PC-9 (cell line): ENCODE results near the gene ZNF354C. TPM values are rescaled to one million over a fixed set of nuclear protein-coding genes. Genes with fewer than 3 reads are reported as not detected.

Experiments
- BruUV-seq: library from RNA; stranded (reverse); fragments of 400-500 nt; replicated peaks from 2 replicates; lab custom pipeline; 2021; lab: Mats Ljungman, UMichigan
- CTCF ChIA-PET: fragments of 300-600 bp; sonication (Branson Sonifier 250); formaldehyde crosslinking; loops from one replicate; lab custom pipeline; 2022; ENCODE audit warnings: antibody characterized with exemption; lab: Charles Lee
- POLR2A ChIA-PET: fragments of 300-600 bp; sonication (Branson Sonifier 250); formaldehyde crosslinking; loops from one replicate; lab custom pipeline; 2022; ENCODE audit warnings: antibody characterized with exemption; ENCODE audit not compliant: unreplicated experiment; lab: Charles Lee
- DNase-seq, 2 experiments: peaks; one replicate each; pipeline versions ENCODE4 v3.0.0 to v3.0.0-alpha.2; 2015 to 2022; ENCODE audit warnings: mixed read lengths in 1 of 2
- H2AFZ ChIP-seq: fragments of 200-600 bp; sonication (generic); 2 replicates; pipeline ENCODE4 v1.8.1; 2017; ENCODE audit warnings: antibody characterized with exemption
- H3F3A ChIP-seq: fragments of 200-600 bp; sonication (generic); 2 replicates; pipeline ENCODE4 v1.8.1; 2017; ENCODE audit warnings: antibody characterized with exemption, mild to moderate bottlenecking, low read depth; ENCODE audit not compliant: insufficient read depth
- H3K27ac ChIP-seq: fragments of 200-600 bp; sonication (generic); 2 replicates; pipeline ENCODE4 v1.6.1; 2016; ENCODE audit warnings: mixed run types
- H3K27me3 ChIP-seq: fragments of 200-600 bp; sonication (generic); 2 replicates; pipeline ENCODE4 v1.6.1; 2016; ENCODE audit warnings: low read depth, mixed run types; ENCODE audit not compliant: insufficient read depth
- H3K36me3 ChIP-seq: fragments of 200-600 bp; sonication (generic); 2 replicates; pipeline ENCODE4 v1.6.1; 2016; ENCODE audit warnings: low read depth, mixed run types
- H3K4me1 ChIP-seq: fragments of 200-600 bp; sonication (generic); replicated peaks from 2 replicates; pipeline ENCODE4 v1.6.1; 2016; ENCODE audit warnings: mixed run types; ENCODE audit not compliant: insufficient read depth
- H3K4me2 ChIP-seq: fragments of 200-600 bp; sonication (generic); 2 replicates; pipeline ENCODE4 v1.6.1; 2017; ENCODE audit warnings: mixed run types
- H3K4me3 ChIP-seq: fragments of 200-600 bp; sonication (generic); 2 replicates; pipeline ENCODE4 v1.6.1; 2016; ENCODE audit warnings: mixed run types
- H3K79me2 ChIP-seq: fragments of 200-600 bp; sonication (generic); 2 replicates; pipeline ENCODE4 v1.6.1; 2017; ENCODE audit warnings: low read depth, mixed run types
- H3K9me2 ChIP-seq: fragments of 200-600 bp; sonication (generic); 2 replicates; pipeline ENCODE4 v1.8.1; 2017; ENCODE audit warnings: mild to moderate bottlenecking; ENCODE audit not compliant: insufficient read depth
- H3K9me3 ChIP-seq: fragments of 200-600 bp; sonication (generic); 2 replicates; pipeline ENCODE4 v1.8.1; 2016; ENCODE audit warnings: low read depth; ENCODE audit not compliant: insufficient read depth
- H4K20me1 ChIP-seq: fragments of 200-600 bp; sonication (generic); 2 replicates; pipeline ENCODE4 v1.8.1; 2017; ENCODE audit not compliant: insufficient read depth
- CTCF ChIP-seq: fragments of 200-600 bp; sonication (generic); conservative IDR thresholded peaks from 2 replicates; pipeline ENCODE4 v1.6.1; 2017; ENCODE audit warnings: mixed run types, antibody characterized with exemption, mild to moderate bottlenecking, moderate library complexity
- EZH2 ChIP-seq: fragments of 200-600 bp; sonication (generic); IDR thresholded peaks from 2 replicates; pipeline ENCODE4 v1.8.0; 2017; ENCODE audit warnings: antibody characterized with exemption, low read depth
- intact Hi-C: fragments of 100-400 bp; cut with micrococcal nuclease; formaldehyde crosslinking; loops from one replicate; pipeline ENCODE4 v1.10.0; 2022; ENCODE audit not compliant: unreplicated experiment
- total RNA-seq: library from RNA; stranded (reverse); gene quantifications from 2 replicates; pipeline ENCODE4 v1.2.3, GENCODE V29; 2021

Gene ZNF354C
- total RNA-seq, 1 experiment from 2014 or later = 2.5 TPM

- Histone ChIP-seq H3F3A (no peaks in the 10 kb centered on the region), H3K27me3 (peaks cover 81% of the 10 kb centered on the region), H3K36me3 (no peaks in the 10 kb centered on the region), H4K20me1 (no peaks in the 10 kb centered on the region), H3K27ac (no peak overlapping the region), H2AFZ (no peak overlapping the region), H3K4me1 (no peaks in the 10 kb centered on the region), H3K4me3 (no peak overlapping the region), H3K9me2 (no peaks in the 10 kb centered on the region), H3K9me3 (no peaks in the 10 kb centered on the region), H3K4me2 (no peak overlapping the region), H3K79me2 (no peaks in the 10 kb centered on the region)
- intact Hi-C loops = no loop called here
- TF ChIP-seq EZH2 (no peak), CTCF (no peak)
- DNase-seq = no peak
- CTCF ChIA-PET = no interaction called here
- BruUV-seq = no TSS peak
- POLR2A ChIA-PET = no interaction called here
Measured at GRCh38 chr5:179131886-179132585, 71.9 kb downstream of the ZNF354C start.

- no peak overlapping the region for H2AFZ ChIP-seq
- H3K4me2 ChIP-seq = no peak overlapping the region
- DNase-seq = no peak
- H3K36me3 ChIP-seq = no peaks in the 10 kb centered on the region
- ChIA-PET POLR2A (no interaction called here), CTCF (no interaction called here)
- H3K9me3 ChIP-seq = no peaks in the 10 kb centered on the region
- peaks cover 80% of the 10 kb centered on the region for H3K27me3 ChIP-seq
- H3F3A ChIP-seq = no peaks in the 10 kb centered on the region
- no peak for TF ChIP-seq EZH2
- no peak for TF ChIP-seq CTCF
- H3K79me2 ChIP-seq = no peaks in the 10 kb centered on the region
- H3K4me3 ChIP-seq = no peak overlapping the region
- no peaks in the 10 kb centered on the region for H3K4me1 ChIP-seq
- no TSS peak for BruUV-seq
- H3K27ac ChIP-seq = no peak overlapping the region
- no peaks in the 10 kb centered on the region for H4K20me1 ChIP-seq
- intact Hi-C loops = no loop called here
- no peaks in the 10 kb centered on the region for H3K9me2 ChIP-seq
Measured at GRCh38 chr5:179132586-179133355, 72.6 kb downstream of the ZNF354C start.

Other genes with a start within 250 kb of the ZNF354C start
- gene ZNF354B, start 200.4 kb upstream of the ZNF354C start, total RNA-seq = 10.6 and 11.2 TPM in 2 replicates
- not detected in 2 replicates for gene ZFP2, start 164.5 kb upstream of the ZNF354C start, total RNA-seq
- not detected in 2 replicates for gene ZNF454, start 119.2 kb upstream of the ZNF354C start, total RNA-seq
- not detected in 2 replicates for gene GRM6, start 65.1 kb upstream of the ZNF354C start, total RNA-seq
- 0.24 and 0.83 TPM in 2 replicates for gene ZNF879, start 36.6 kb upstream of the ZNF354C start, total RNA-seq